Pancreas (tissue), 10 donors: Measurements from ENCODE around the gene MYRF. TPM values are rescaled to one million over a fixed set of nuclear protein-coding genes. Genes with fewer than 3 reads are reported as not detected.

Source experiments
- ATAC-seq, 4 donors: fragments of 200-7000 bp; cut with Tn5 transposase; one replicate each; pipeline versions ENCODE4 v1.8.0 to v1.9.1; 2020; ENCODE audit warnings: mild to moderate bottlenecking in 4 of 4, moderate library complexity in 4 of 4
- DNase-seq, 6 donors: peaks; one replicate each; pipeline ENCODE4 v3.0.0-alpha.2; 2020
- FAIRE-seq: peaks from 2 replicates; lab custom pipeline; 2012; peaks lifted over from hg19 to GRCh38; lab: Jason Lieb, UNC
- H3K27ac ChIP-seq, 4 donors: fragments of 200-600 bp; sonication (generic); 1 replicate in 3 of 4; 2 replicates in 1 of 4; pipeline versions ENCODE4 v1.5.0 to v1.8.0; 2020
- H3K27me3 ChIP-seq, 4 donors: fragments of 200-600 bp; one replicate each; pipeline ENCODE4 v1.8.0; 2021
- H3K36me3 ChIP-seq, 3 donors: fragments of 200-600 bp; sonication (generic) in 1 of 3; one replicate each; pipeline versions ENCODE4 v1.5.0 to v1.8.0; 2020 to 2021
- H3K4me1 ChIP-seq, 3 donors: fragments of 200-600 bp; one replicate each; pipeline ENCODE4 v1.8.0; 2021
- H3K4me3 ChIP-seq, 4 donors: fragments of 200-600 bp; sonication (generic) in 2 of 4; one replicate each; pipeline versions ENCODE4 v1.5.0 to v1.8.0; 2020 to 2021
- H3K9me3 ChIP-seq, 4 donors: fragments of 200-600 bp; one replicate each; pipeline ENCODE4 v1.8.0; 2021
- CTCF ChIP-seq, 4 donors: fragments of 200-600 bp; sonication (generic) in 3 of 4; IDR thresholded peaks; one replicate each; pipeline versions ENCODE4 v1.5.0 to v1.8.0; 2021; ENCODE audit warnings: antibody characterized with exemption in 4 of 4
- WGBS, 2 donors: extraction: QIAGEN DNeasy Blood & Tissue Kit; methylation state at CpG; one replicate each; pipeline ENCODE4 v1.1.7; 2013; 5-methylcytosine and 5-hydroxymethylcytosine counted together
- intact Hi-C, 3 donors: fragments of 100-400 bp; cut with DNase I; formaldehyde crosslinking; loops; one replicate each; pipeline versions ENCODE4 v1.11.1 to v1.14.2; 2022
- polyA plus RNA-seq, 2 donors: library from polyadenylated mRNA; stranded (reverse); fragments of 200-250 nt; gene quantifications; one replicate each; pipeline ENCODE4 v1.2.3, GENCODE V29; 2013
- total RNA-seq, 6 donors: library from RNA; stranded (reverse); fragmentation: NEBNext Ultra II Directional in 4 of 6; extraction: Animal tissue kit (Norgen Biotek cat#: 25700) in 4 of 6; gene quantifications; one replicate each; pipeline versions ENCODE4 v1.2.1 to v1.2.4, GENCODE V29; 2021 to 2023
- donor health status: healthy with polysubstance abuse.
- donor health status: DM: no; HTN: no; CAD: no; lungs with moderate emphysema.
- donor health status: DM: no; HTN: no; CAD: no.
- donor health status: control.
- donor health status: control.
- donor health status: Bipolar disorder and iron deficiency.
- donor health status: DM: yes; HTN: yes; CAD: no.
- donor health status: DM: no; HTN: no; CAD: no.
- donor health status: DM: no; HTN: no; CAD: no.
- donor health status: DM: yes; HTN: yes; CAD: no.

MYRF gene
- total and polyA plus RNA-seq, 8 donors, result 19.1 to 69.3 (median 30.2) TPM

DNA sequence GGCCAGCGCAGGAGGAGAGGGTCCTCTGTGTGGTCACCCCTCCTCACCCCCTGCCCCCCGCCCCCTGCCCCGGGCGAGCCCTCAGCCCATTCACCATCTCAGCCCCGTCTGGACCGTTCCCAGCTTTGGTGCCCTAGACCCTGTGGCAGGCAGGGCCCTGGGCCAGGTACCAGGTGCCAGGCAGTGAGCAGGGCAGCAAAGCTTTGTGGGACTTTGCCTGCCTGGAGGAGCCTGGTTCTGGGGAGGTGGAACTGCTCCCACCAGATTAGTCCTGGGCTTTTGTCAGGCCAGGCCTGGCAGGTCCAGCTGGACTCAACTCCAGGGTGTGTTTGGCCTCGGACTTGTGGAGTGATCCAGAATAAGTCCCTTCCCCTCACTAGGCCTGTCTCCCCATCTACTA lies 13.7 kb upstream of the MYRF start:
- no peaks in the 10 kb centered on the region for H3K9me3 ChIP-seq
- no peak for FAIRE-seq
- no peaks in the 10 kb centered on the region for H3K4me1 ChIP-seq
- peaks cover 0 to 32% (median 4%) of the 10 kb centered on the region in 3 donors for H3K36me3 ChIP-seq
- no peak for TF ChIP-seq CTCF (IDR thresholded peaks at IDR 0.05)
- peak in 2 of 4 donors; percentile 4 to 19 for ATAC-seq
- no peak overlapping the region for H3K4me3 ChIP-seq
- WGBS, 2 donors, result 71 to 97% methylated on average over 7 of the region's 7 CpGs
- no peak overlapping the region for H3K27ac ChIP-seq
- DNase-seq, result peak in 2 of 6 donors; percentile 47 to 57
- no peaks in the 10 kb centered on the region for H3K27me3 ChIP-seq
- intact Hi-C loops, result loop anchor here in 1 of 3 donors (10.0 kb wide), 1 partner anchor 54 kb away; the partner anchor contains the start of gene DAGLA

DNA sequence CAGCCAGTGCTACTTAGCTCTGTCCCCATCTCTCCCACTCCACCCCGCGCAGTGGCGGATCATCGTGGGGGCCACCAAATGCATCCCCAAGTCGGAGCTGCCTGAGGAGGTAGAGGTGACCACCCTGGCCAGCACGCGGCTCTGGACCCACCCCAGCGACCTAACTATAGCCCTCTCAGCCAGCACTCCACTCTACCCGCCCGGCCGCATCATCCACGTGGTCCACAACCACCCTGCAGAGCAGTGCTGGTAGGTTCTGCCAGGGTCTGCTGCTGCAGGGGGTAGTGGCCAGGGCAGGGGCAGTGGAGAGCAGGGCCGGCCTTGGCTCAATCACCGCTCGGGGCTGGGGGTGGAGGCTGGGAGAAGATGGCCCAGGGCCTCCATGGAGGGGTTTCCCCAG lies 13.0 kb upstream of the MYRF start:
- H3K27ac ChIP-seq, result no peak overlapping the region
- peaks cover 0 to 39% (median 4%) of the 10 kb centered on the region in 3 donors for H3K36me3 ChIP-seq
- ATAC-seq (no peak), DNase-seq (peak in 2 of 6 donors; percentile 33 to 66), FAIRE-seq (no peak)
- H3K4me1 ChIP-seq, result no peaks in the 10 kb centered on the region
- no peak for TF ChIP-seq CTCF (IDR thresholded peaks at IDR 0.05)
- no peaks in the 10 kb centered on the region for H3K9me3 ChIP-seq
- WGBS, 2 donors, result 91 to 96% methylated on average over 15 of the region's 15 CpGs
- H3K4me3 ChIP-seq, result no peak overlapping the region
- H3K27me3 ChIP-seq, result no peaks in the 10 kb centered on the region
- intact Hi-C loops, result loop anchor here in 1 of 3 donors (10.0 kb wide), 1 partner anchor 55 kb away; the partner anchor contains the start of gene DAGLA

- WGBS, 2 donors, result 54 to 58% methylated on average over 7 of the region's 7 CpGs
- no peaks in the 10 kb centered on the region for H3K27me3 ChIP-seq
- ATAC-seq (peak in 3 of 4 donors; percentile 12 to 57 (median 55)), FAIRE-seq (no peak), DNase-seq (peak in 2 of 6 donors; percentile 51 to 70)
- peaks cover 0 to 40% (median 4%) of the 10 kb centered on the region in 3 donors for H3K36me3 ChIP-seq
- H3K4me3 ChIP-seq, result no peak overlapping the region
- no peaks in the 10 kb centered on the region for H3K4me1 ChIP-seq
- intact Hi-C loops, result loop anchor here in 1 of 3 donors (10.0 kb wide), 1 partner anchor 55 kb away; the partner anchor contains the start of gene DAGLA
- no peak for TF ChIP-seq CTCF (IDR thresholded peaks at IDR 0.05)
- H3K27ac ChIP-seq, result no peak overlapping the region
- H3K9me3 ChIP-seq, result no peaks in the 10 kb centered on the region
These were observed 12.5 kb upstream of the MYRF start for GRCh38 chr11:61739966-61740365.

- Histone ChIP-seq H3K4me1 (no peaks in the 10 kb centered on the region), H3K9me3 (no peaks in the 10 kb centered on the region), H3K4me3 (no peak overlapping the region), H3K27me3 (no peaks in the 10 kb centered on the region), H3K27ac (no peak overlapping the region), H3K36me3 (peaks cover 0 to 22% (median 0%) of the 10 kb centered on the region in 3 donors)
- FAIRE-seq, result no peak
- intact Hi-C loops, result no loop called here
- TF ChIP-seq CTCF (IDR thresholded peaks at IDR 0.05), result no peak
- 79 to 86% methylated on average over 7 of the region's 7 CpGs for WGBS, 2 donors
- ATAC-seq, result peak in 1 of 4 donors; percentile 15
- peak in 1 of 6 donors; percentile 18 for DNase-seq
These were observed 10.0 kb upstream of the MYRF start for GRCh38 chr11:61742391-61742790.

GRCh38 chr11:61743486-61744095 lies 8.8 kb upstream of the MYRF start:
- FAIRE-seq, result no peak

More at GRCh38 chr11:61743486-61744095, 8.8 kb upstream of the MYRF start:
- no peak for TF ChIP-seq CTCF (IDR thresholded peaks at IDR 0.05)
- ATAC-seq (no peak), DNase-seq (peak in 1 of 6 donors; percentile 29)
- WGBS, 2 donors, result 91 to 93% methylated on average over 42 of the region's 42 CpGs
- Histone ChIP-seq H3K4me1 (peaks cover 0 to 5% (median 0%) of the 10 kb centered on the region in 3 donors), H3K9me3 (no peaks in the 10 kb centered on the region), H3K4me3 (no peak overlapping the region), H3K36me3 (peaks cover 0 to 22% (median 0%) of the 10 kb centered on the region in 3 donors), H3K27me3 (no peaks in the 10 kb centered on the region), H3K27ac (no peak overlapping the region)
- intact Hi-C loops, result no loop called here
